ENCODE data around the gene RUBCNL. TPM values are rescaled to one million over a fixed set of nuclear protein-coding genes. Genes with fewer than 3 reads are reported as not detected.
"Not testable (repeated sequence)": the region's sequence is repeated elsewhere in the genome, so short reads cannot be mapped to it uniquely, and the experiment has no call there.

RUBCNL gene
- total RNA-seq, 1 experiment from 2014 or later, result 0.06 TPM

DNA sequence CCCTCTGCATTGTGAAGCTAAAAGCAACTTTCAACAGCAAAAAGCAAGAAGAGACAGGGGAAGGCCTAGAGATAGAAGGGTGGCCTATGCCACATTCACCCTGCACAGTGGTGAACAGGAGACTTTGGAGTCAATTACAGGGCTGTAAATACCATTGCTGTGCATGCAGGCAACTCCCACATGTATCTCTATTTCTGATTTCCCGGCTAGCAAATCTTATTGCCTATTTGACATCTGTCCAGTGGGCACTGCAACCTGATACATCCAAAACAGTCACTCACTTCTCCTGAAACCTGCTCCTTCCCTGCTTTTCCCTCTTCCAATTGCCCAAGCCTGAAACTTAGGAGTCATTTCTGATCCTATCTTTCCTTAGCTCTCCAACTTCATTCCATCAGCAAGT lies 13.4 kb downstream of the RUBCNL start:
- no peak for DNase-seq (ENCODE audit: low read depth)

DNA sequence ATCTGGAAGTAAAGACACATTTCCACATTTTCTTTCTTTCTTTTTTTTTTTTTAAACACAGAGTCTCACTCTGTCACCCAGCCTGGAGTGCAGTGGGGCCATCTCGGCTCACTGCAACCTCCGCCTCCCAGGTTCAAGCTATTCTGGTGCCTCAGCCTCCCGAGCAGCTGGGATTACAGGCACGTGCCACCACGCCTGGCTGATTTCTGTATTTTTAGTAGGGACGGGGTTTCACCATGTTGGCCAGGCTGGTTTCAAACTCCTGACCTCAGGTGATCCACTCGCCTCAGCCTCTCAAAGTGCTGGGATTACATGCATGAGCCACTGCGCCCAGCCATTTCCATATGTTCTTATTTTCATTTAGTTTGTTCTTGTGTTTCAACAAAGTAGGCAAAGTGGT lies 14.1 kb downstream of the RUBCNL start:
- not testable (repeated sequence) for DNase-seq (ENCODE audit: low read depth)

GRCh38 chr13:46372071-46372470 lies 15.0 kb downstream of the RUBCNL start:
- no peak for DNase-seq (ENCODE audit: low read depth)

DNA sequence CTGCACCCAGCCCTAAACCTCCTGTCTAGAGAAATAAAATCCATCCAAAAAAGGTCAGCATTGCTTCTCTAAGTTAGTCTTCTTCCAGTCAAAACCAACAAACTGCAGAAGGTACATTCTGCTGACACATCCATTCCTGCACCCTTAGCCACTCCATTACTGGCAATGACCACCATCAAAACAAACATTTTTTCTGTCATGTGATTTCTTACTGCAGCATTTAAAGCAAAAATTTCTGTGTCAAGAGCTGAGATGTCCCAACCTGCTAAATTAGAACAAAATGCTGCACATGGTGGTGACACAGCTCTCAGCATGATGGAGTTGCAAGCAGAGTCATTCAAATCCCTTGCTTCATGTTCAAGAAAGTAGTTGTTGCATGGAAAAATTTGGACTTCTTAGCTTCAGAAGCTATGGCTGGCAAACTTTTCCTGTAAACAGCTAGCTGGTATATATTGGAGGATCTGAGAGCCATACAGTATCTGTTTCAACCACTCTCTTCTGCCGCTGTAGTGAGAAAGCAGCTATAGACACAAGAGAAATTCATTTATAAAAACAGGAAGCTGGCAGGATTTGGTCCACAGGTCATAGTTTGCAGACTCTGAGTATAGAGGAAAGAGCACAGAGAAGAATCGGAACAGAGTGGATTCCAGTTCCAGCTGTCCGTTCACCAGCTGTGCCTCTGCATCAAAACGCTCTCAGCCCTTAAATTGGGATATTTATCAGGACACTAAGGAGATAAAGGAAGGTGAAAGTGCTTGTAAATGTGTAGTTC lies 17.4 kb downstream of the RUBCNL start:
- peak; percentile 74 for DNase-seq (ENCODE audit: low read depth)

DNA sequence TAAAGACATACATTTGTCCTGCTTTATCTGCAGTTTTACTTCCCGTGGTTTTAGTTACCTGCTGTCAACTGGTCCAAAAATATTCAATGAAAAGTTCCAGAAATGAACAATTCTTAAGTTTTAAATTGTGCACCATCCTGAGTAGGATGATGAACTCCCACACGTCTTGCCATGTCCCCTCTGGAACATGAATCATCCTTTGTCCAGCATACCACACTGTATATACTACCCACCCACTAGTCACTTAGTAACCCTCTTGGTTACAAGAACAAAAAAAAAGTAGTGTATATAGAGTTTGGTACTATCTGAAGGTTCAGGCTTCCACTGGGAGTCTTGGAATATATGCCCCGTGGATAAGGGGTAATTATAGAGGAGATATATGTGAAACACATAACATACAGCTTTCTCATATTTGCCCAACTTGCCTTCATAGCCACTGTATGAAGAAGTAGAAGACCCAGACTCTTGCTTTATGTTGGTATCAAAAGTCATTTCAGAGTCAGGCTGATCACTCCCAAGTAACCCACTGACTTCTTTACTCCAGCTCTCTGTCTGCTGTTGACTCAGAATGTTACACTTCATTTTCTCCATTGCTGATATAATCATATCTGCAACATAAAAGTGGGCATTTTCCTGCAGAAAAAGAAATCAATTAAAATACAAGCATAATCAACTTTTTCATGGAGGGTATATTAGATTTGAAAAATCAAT lies 19.3 kb downstream of the RUBCNL start:
- DNase-seq (ENCODE audit: low read depth), result peak; percentile 53

DNA sequence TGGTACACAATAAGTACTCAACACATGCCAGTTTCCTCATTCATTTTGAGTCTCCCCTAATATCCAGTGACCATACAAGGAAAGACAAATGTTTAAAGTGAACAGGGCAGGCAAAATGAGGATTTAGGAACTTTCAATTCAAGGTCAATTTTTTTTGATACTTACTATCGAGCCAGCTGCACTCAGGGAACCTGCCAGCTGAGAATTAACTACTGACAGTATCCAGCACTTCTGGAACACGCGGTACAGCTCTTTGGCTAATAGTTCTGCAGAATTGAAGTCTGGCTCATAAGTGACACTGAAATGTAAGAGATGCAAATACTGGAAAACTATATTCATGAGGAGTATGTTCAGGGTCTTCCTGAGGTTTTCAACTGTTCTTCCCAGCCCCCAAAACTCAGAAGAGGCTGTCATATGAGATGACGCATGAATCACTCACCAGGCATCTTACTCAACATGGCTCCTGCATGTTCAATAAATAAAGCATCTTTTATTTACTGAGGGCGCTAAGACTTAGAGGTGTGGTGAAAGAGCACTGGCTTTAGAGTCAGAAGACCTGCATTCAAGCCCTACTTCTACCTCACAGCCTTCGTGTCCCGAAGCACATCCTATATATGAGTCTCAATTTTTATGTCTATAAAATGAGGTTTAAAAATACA lies 25.6 kb downstream of the RUBCNL start:
- DNase-seq (ENCODE audit: low read depth), result no peak

GRCh38 chr13:46360604-46361003 lies 26.4 kb downstream of the RUBCNL start:
- DNase-seq (ENCODE audit: low read depth), result no peak

- DNase-seq (ENCODE audit: low read depth), result peak; percentile 62
Measured at GRCh38 chr13:46359714-46360113, 27.3 kb downstream of the RUBCNL start.

GRCh38 chr13:46355901-46356590 lies 31.0 kb downstream of the RUBCNL start:
- peak; percentile 52 for DNase-seq (ENCODE audit: low read depth)

- DNase-seq (ENCODE audit: low read depth), result no peak
Measured at GRCh38 chr13:46355088-46355468, 32.0 kb downstream of the RUBCNL start.

- peak; percentile 98 for DNase-seq (ENCODE audit: low read depth)
Measured at GRCh38 chr13:46354156-46355087, 32.6 kb downstream of the RUBCNL start.

DNA sequence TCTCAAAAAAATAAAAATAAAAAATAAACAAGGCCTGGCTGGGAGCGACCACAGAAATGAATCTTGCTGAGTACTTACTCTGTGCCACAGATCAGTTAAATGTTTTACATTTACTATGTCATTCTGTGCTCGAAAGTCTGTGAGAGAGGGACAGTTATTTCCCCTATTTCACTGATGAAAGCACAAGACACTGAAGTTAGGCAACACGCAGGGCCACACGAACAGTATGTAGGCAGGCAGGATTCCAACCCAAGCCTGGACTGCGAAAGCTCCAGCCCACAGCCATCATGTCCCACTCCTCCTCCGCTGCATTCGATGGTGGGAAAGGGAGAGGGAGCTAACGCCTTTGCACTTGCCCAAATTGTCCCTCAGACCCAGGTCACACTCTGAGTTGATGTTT lies 34.2 kb downstream of the RUBCNL start:
- DNase-seq (ENCODE audit: low read depth), result no peak

- DNase-seq (ENCODE audit: low read depth), result no peak
Measured at GRCh38 chr13:46350003-46350402, 37.0 kb downstream of the RUBCNL start.

DNA sequence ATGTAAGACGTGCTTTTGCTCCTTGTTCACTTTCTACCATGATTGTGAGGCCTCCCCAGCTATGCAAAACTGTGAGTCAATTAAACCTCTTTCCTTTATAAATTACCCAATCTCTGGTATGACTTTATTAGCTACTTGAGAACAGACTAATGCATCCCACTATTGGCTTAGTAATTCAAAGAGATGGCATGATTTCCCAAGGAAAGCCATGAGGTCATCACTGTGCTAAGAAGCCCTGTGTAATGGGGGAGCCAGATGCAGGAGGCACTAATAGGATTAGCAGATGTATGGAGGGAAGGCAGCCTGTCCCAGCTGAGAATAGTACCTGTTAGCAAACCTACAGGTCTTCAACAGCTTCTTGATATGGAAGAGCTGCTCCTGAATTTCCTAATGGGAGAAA lies 38.1 kb downstream of the RUBCNL start:
- DNase-seq (ENCODE audit: low read depth), result no peak

GRCh38 chr13:46347277-46347676 lies 39.8 kb downstream of the RUBCNL start:
- DNase-seq (ENCODE audit: low read depth), result no peak

GRCh38 chr13:46345866-46346265 lies 41.2 kb downstream of the RUBCNL start:
- DNase-seq (ENCODE audit: low read depth), result peak; percentile 60

GRCh38 chr13:46345398-46345797 lies 41.7 kb downstream of the RUBCNL start:
- DNase-seq (ENCODE audit: low read depth), result peak; percentile 82

DNA sequence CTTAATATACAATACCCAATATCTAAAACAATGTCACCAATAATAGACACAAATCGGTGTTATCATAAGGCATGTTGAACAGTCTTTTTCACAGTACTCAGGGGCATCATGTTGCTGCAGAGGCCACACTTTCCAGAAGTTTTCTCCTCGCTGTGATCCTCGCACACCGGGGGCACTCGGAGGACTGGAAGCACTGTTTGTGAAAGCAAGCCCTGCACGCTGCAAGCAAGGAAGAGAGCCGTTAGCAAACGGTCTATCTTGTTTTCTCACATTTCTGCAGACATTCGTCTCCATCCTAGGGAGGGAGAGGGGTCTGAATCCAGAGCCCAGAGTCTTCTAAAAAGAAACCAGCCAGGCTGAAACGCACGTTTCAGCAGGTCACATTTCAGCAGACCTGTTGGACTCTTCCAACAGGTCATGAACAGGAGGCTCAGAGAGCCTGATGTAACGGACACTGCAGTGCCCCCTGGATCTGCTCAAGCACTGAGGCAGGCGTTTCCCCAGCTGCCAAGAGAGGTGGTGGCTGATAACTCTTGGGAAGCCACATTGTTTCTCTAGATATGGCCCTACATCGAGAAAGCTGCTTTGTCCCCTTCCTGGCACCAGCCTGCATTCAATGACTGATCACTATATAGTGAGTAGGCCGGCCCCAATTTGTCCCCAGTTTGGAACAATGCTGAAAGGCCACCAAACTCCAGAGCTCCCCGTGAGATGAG lies 43.6 kb downstream of the RUBCNL start:
- DNase-seq (ENCODE audit: low read depth), result no peak

- DNase-seq (ENCODE audit: low read depth), result no peak
Measured at GRCh38 chr13:46342538-46342937, 44.5 kb downstream of the RUBCNL start.

- DNase-seq (ENCODE audit: low read depth), result peak; percentile 73
Measured at GRCh38 chr13:46341112-46341711, 45.8 kb downstream of the RUBCNL start.

All from LHCN-M2 (cell line).